T-helper 2 cell treated with Interferon-gamma antibody and Interleukin-4, amounts not matched to agents 5 μg/mL and 100 μg/mL, for 36 hours (primary cell): ENCODE data around the gene IL17B.

ENCODE experiments used
- DNase-seq: peaks from one replicate; pipeline ENCODE4 v3.0.0; 2021; ENCODE audit warnings: low spot score
- H3K27ac Mint-ChIP-seq: one replicate; pipeline ENCODE4 v1.8.0; 2021; ENCODE audit warnings: mild to moderate bottlenecking, mixed read lengths
- H3K27me3 Mint-ChIP-seq: one replicate; pipeline ENCODE4 v1.8.0; 2021; ENCODE audit warnings: low read depth, mixed read lengths
- H3K36me3 Mint-ChIP-seq: one replicate; pipeline ENCODE4 v1.8.0; 2021; ENCODE audit warnings: low read depth, mixed read lengths
- H3K4me1 Mint-ChIP-seq: one replicate; pipeline ENCODE4 v1.8.0; 2021; ENCODE audit warnings: low read depth, mixed read lengths
- H3K4me3 Mint-ChIP-seq: one replicate; pipeline ENCODE4 v1.8.0; 2022; ENCODE audit warnings: mild to moderate bottlenecking, moderate library complexity, mixed read lengths
- H3K9me3 Mint-ChIP-seq: one replicate; pipeline ENCODE4 v1.8.0; 2021; ENCODE audit warnings: mixed read lengths

Gene IL17B

DNA sequence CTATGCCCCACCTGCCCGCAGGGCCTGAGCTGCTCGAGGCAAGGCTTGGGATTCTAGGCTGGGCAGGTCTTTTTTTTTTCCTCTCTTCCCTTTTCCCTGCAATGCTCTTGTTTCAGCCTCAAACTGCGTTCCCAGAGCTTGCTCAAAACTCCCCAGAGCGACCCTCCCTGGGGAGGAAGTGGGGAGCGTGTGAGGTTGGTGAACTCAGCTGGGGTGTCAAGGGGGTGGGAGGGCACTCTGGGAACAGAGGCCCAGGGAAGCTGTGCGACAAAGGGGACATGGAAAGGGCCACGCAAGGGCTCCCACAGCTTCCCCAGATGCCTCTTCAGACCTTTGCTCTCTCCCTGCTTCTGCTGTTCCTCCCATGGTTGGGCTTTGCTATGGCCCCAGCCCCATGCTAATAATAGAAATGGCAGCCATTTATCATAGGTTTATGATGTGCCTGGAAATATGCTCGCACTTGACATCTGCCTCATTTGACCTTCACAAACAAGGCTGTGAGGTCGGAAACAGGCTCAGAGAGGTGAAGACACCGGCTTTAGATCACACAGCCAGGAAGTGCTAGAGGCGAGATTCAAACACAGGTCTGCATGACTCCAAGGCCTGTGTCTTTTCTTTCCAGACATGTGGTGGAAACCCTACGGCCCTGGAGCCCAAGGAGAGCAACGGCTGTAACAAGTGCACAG, 40.9 kb upstream of the IL17B start:
- Mint-ChIP-seq H3K27ac (no peak overlapping the region), H3K27me3 (peaks cover 3% of the 10 kb centered on the region), H3K36me3 (no peaks in the 10 kb centered on the region), H3K4me1 (no peaks in the 10 kb centered on the region), H3K9me3 (no peaks in the 10 kb centered on the region), H3K4me3 (no peak overlapping the region)
- no peak for DNase-seq

GRCh38 chr5:149419532-149419858, 40.4 kb upstream of the IL17B start:
- Mint-ChIP-seq H3K27ac (no peak overlapping the region), H3K27me3 (peaks cover 3% of the 10 kb centered on the region), H3K4me3 (no peak overlapping the region), H3K36me3 (no peaks in the 10 kb centered on the region), H3K4me1 (no peaks in the 10 kb centered on the region), H3K9me3 (no peaks in the 10 kb centered on the region)
- no peak for DNase-seq

DNA sequence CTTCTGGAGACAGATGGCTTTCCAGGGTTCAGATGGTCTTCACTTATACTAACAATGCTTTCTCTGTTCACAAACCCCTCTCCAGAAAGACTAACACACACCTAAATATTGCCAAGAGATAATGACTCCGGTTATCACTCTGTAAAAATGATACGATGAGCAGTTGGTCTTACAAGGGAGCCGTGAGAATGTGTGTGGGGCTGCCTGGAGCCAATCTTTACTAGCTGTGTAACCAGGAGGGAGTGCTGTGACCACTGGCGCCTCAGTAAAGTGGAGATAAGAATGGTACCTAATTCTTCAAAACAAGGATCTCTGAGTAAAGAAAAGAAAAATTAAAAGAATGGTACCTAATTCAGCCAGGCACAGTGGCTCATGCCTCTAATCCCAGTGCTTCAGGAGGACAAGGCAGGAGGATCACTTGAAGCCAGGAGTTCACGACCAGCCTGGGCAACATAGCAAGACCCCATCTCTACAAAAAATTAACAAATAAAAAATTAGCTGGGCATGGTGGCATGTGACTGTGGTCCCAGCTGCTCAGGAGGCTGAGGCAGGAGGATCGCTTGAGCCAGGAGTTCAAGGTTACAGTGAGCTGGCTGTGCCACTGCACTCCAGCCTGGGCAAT, 39.9 kb upstream of the IL17B start:
- no peaks in the 10 kb centered on the region for H3K36me3 Mint-ChIP-seq
- H3K4me3 Mint-ChIP-seq = no peak overlapping the region
- H3K4me1 Mint-ChIP-seq = no peaks in the 10 kb centered on the region
- DNase-seq = no peak
- H3K27ac Mint-ChIP-seq = no peak overlapping the region
- no peaks in the 10 kb centered on the region for H3K9me3 Mint-ChIP-seq
- H3K27me3 Mint-ChIP-seq = peaks cover 3% of the 10 kb centered on the region

- no peaks in the 10 kb centered on the region for H3K9me3 Mint-ChIP-seq
- H3K27me3 Mint-ChIP-seq = peaks cover 3% of the 10 kb centered on the region
- DNase-seq = no peak
- no peak overlapping the region for H3K27ac Mint-ChIP-seq
- H3K4me1 Mint-ChIP-seq = no peaks in the 10 kb centered on the region
- H3K4me3 Mint-ChIP-seq = no peak overlapping the region
- no peaks in the 10 kb centered on the region for H3K36me3 Mint-ChIP-seq
These were observed 38.7 kb upstream of the IL17B start for GRCh38 chr5:149417711-149418368.

DNA sequence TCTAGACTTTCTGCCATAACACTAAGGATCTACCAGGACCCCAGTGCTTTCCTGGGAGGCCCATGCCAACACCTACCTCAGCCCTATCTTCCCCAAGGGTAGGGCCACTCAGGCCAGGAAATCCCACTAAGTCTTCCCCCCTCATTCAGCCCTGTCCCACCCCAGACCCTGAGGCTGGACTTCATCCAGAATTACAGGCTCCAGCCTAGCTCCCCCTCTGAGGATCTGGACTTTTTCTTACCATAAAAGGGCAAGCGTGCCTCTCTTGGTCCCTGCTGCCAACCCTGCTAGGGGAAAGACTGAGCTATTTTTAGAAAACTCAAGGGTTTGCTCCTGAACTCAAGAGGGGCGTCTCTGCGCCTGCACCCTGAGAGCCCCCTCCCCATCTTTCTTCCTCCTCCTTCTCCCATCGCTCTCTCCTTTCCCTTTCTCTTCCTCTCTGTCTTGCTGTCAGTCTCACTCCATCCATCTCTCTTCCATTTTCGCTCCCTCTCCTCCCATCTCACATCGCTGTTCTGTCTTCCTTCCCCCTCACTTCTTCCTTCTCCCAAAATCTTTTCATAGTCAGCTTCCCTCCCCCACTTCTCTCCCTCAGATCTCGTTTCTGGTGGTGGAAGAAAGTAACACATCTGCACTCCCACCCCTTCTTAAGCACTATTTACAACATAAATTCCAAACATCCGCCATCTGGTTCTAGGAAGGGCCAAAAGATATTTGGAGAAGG, 38.1 kb upstream of the IL17B start:
- no peak overlapping the region for H3K4me3 Mint-ChIP-seq
- H3K27ac Mint-ChIP-seq = no peak overlapping the region
- H3K36me3 Mint-ChIP-seq = no peaks in the 10 kb centered on the region
- H3K9me3 Mint-ChIP-seq = no peaks in the 10 kb centered on the region
- H3K27me3 Mint-ChIP-seq = peaks cover 3% of the 10 kb centered on the region
- no peak for DNase-seq
- H3K4me1 Mint-ChIP-seq = no peaks in the 10 kb centered on the region

GRCh38 chr5:149415066-149415967, 36.2 kb upstream of the IL17B start:
- no peaks in the 10 kb centered on the region for H3K4me1 Mint-ChIP-seq
- no peak for DNase-seq
- H3K4me3 Mint-ChIP-seq = no peak overlapping the region
- H3K9me3 Mint-ChIP-seq = no peaks in the 10 kb centered on the region
- H3K27ac Mint-ChIP-seq = no peak overlapping the region
- H3K36me3 Mint-ChIP-seq = no peaks in the 10 kb centered on the region
- no peaks in the 10 kb centered on the region for H3K27me3 Mint-ChIP-seq

- Mint-ChIP-seq H3K27me3 (no peaks in the 10 kb centered on the region), H3K4me1 (no peaks in the 10 kb centered on the region), H3K36me3 (no peaks in the 10 kb centered on the region), H3K27ac (no peak overlapping the region), H3K9me3 (no peaks in the 10 kb centered on the region), H3K4me3 (no peak overlapping the region)
- DNase-seq = no peak
These were observed 35.4 kb upstream of the IL17B start for GRCh38 chr5:149414405-149415065.

GRCh38 chr5:149413477-149414210, 34.6 kb upstream of the IL17B start:
- H3K27ac Mint-ChIP-seq = no peak overlapping the region
- H3K27me3 Mint-ChIP-seq = no peaks in the 10 kb centered on the region
- H3K36me3 Mint-ChIP-seq = no peaks in the 10 kb centered on the region
- H3K9me3 Mint-ChIP-seq = no peaks in the 10 kb centered on the region
- H3K4me3 Mint-ChIP-seq = no peak overlapping the region
- H3K4me1 Mint-ChIP-seq = no peaks in the 10 kb centered on the region
- DNase-seq = no peak

DNA sequence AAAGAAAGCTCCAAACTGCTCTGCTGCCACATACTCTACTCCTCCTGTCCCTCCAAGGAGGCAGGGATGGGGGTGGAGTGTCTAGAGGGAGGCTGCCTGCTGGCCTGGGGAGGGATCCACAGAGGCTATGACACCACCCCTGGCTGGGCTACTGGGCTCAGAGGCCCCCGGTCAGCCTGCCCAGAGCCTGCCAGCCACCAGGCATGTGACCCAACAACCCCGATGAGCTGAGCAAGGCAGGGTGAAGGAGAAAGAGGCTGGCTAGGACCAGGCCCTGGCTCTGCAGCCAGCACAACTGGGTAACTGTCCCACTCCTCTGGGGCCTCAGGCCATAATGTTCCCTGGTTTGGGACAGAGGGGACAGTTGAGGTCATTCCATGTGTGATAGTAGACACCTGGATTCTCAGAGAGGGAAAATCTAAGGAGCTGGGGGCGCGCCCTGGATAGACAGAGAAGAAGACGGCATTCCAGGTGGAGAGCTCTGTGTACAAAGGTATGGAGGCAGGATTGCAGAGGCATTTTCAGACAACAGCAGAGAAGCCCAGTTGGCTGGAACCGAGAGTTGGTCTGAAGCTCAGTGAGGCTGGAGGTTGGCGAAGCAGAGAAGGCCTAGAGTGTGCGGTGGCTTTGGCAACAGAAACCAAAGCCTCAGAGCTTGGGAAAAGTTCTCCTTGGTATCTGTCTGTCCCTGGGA, 33.8 kb upstream of the IL17B start:
- Mint-ChIP-seq H3K27ac (no peak overlapping the region), H3K9me3 (no peaks in the 10 kb centered on the region), H3K4me3 (no peak overlapping the region), H3K27me3 (no peaks in the 10 kb centered on the region), H3K36me3 (no peaks in the 10 kb centered on the region), H3K4me1 (no peaks in the 10 kb centered on the region)
- no peak for DNase-seq

DNA sequence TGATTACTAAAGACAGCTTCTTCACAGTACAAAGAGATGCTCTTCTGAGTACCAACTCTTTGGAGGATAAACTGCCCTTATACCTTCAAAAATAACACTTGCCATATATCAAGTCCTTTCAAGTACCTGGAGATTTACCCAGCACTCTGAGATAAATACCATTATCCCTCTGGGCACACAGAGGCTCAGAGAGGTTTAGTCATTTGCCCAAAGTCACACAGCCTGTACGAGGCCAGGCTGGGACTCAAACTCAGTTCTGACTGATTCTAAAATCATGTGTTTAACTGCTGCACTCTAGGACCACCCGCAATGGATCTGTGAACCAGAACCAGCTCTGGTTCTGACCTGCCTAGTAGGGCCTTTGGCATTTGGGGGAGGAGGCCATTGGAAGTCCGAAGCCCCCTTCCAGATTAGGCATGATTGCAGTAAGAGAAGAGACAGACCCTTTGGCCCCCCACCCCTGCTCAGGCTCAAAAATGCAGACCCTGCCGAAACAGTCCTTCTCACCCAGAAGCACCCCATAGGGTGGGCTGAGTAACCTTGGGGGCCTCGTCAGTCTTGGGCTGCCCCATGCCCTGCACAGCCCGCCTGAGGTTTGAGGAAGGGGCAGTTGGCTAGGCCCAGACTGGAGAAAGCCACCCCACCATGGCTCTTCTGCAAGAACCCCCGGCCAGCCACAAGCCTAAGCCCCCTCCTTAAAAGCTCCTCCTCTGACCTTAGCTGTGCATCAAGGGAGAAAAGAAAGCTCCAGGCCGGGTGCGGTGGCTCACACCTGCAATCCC, 32.8 kb upstream of the IL17B start:
- DNase-seq = no peak
- H3K36me3 Mint-ChIP-seq = no peaks in the 10 kb centered on the region
- no peaks in the 10 kb centered on the region for H3K9me3 Mint-ChIP-seq
- no peaks in the 10 kb centered on the region for H3K27me3 Mint-ChIP-seq
- H3K4me3 Mint-ChIP-seq = no peak overlapping the region
- no peaks in the 10 kb centered on the region for H3K4me1 Mint-ChIP-seq
- no peak overlapping the region for H3K27ac Mint-ChIP-seq

DNA sequence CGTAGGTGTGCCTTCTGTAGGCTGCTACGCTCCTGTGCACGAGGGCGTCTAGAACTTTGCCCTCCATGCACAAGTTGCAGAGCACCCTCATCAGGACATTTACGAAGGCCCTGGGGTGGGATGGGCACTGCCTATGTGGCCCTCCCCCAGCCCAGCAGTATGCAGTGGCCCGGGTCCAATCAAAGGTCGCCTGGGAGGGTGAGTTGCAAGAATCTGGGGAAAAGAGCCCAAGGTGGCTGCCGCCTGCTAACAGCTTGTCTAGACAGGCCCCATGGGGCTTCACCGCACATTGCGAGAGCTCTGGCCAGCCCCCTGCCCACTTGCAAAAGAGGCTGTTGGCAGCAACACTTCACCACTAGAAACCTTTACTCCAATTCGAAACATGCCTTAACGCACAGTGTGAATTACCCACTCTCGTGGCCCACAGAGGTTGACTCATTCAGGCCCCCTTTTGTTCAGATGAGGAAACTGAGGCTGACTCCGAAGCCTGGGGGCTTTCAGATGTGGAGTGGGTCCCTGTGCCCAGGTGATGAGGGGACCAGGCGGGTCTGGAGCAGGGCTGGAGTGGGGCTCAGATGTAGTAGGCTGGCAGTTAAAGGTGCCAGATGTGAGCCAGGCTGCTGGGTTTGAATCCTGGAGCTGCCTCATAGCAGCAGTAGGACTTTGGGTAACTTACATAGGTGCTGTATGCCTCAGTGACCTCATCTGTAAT, 31.8 kb upstream of the IL17B start:
- Mint-ChIP-seq H3K4me1 (no peaks in the 10 kb centered on the region), H3K9me3 (no peaks in the 10 kb centered on the region), H3K36me3 (no peaks in the 10 kb centered on the region), H3K27ac (no peak overlapping the region), H3K27me3 (no peaks in the 10 kb centered on the region), H3K4me3 (no peak overlapping the region)
- DNase-seq = no peak
